Activated naive CD4-positive, alpha-beta T cell treated with anti-CD3 and anti-CD28 coated beads, Interleukin-2, amount 10 ng/mL, durations not matched to agents 5 hours and 36 hours (primary cell): ENCODE data around the gene PRR20E. TPM values are rescaled to one million over a fixed set of nuclear protein-coding genes. Genes with fewer than 3 reads are reported as not detected.

ENCODE experiments used
- total RNA-seq, 2 experiments: library from RNA; stranded (reverse); gene quantifications; one replicate each; pipeline ENCODE4 v1.2.3, GENCODE V29; 2021

Gene PRR20E
- total RNA-seq, result not detected

DNA sequence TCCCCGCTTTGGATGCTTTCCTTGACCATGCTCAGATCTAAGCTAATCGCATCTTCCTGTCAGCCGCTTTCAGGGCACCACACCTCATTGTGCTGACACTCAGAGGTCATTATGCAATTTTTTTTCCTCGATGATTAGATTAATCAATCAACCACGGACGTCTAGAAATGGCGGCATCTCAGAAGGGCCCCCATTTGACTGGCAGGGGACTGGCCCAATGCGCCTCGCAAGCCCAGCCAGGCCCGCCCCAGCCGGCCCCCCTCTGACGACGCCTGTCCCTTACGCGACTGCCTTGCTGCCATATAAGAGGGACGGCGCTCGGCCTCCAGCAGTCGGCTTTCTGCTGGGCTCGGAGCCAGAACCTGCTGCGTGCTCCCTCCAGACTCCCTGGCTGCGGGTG is at the start of gene PRR20E:
Gene PRR20E, plus strand, starts transcription at position 301 of the 400 bp plus-strand sequence. CDS start 387 bp downstream, outside the sequence.

GRCh38 chr13:57140235-57140968 is 26.6 kb upstream of the PRR20E start, which contains the start of gene PRR20A:
PRR20A (plus strand) TSS chr13:57140918; CDS start chr13:57141305, 387 bp downstream.

GRCh38 chr13:57147188-57147587 is 19.8 kb upstream of the PRR20E start, which contains the start of gene PRR20B:
PRR20B (plus strand) TSS chr13:57147488; CDS start chr13:57147875, 387 bp downstream.

DNA sequence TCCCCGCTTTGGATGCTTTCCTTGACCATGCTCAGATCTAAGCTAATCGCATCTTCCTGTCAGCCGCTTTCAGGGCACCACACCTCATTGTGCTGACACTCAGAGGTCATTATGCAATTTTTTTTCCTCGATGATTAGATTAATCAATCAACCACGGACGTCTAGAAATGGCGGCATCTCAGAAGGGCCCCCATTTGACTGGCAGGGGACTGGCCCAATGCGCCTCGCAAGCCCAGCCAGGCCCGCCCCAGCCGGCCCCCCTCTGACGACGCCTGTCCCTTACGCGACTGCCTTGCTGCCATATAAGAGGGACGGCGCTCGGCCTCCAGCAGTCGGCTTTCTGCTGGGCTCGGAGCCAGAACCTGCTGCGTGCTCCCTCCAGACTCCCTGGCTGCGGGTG is 13.2 kb upstream of the PRR20E start, which contains the start of gene PRR20C:
Gene PRR20C, plus strand, starts transcription at position 301 of the 400 bp plus-strand sequence. CDS start 387 bp downstream, outside the sequence.

DNA sequence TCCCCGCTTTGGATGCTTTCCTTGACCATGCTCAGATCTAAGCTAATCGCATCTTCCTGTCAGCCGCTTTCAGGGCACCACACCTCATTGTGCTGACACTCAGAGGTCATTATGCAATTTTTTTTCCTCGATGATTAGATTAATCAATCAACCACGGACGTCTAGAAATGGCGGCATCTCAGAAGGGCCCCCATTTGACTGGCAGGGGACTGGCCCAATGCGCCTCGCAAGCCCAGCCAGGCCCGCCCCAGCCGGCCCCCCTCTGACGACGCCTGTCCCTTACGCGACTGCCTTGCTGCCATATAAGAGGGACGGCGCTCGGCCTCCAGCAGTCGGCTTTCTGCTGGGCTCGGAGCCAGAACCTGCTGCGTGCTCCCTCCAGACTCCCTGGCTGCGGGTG is 6.7 kb upstream of the PRR20E start, which contains the start of gene PRR20D:
Gene PRR20D, plus strand, starts transcription at position 301 of the 400 bp plus-strand sequence. CDS start 387 bp downstream, outside the sequence.

Other genes starting within 250 kb of the PRR20E start
- gene PRR20A, start 26.3 kb upstream of the PRR20E start, total RNA-seq, result not detected
- gene PRR20B, start 19.7 kb upstream of the PRR20E start, total RNA-seq, result not detected
- gene PRR20C, start 13.1 kb upstream of the PRR20E start, total RNA-seq, result not detected
- gene PRR20D, start 6.6 kb upstream of the PRR20E start, total RNA-seq, result not detected